GM04504 (cell line): ENCODE data around the gene MAP3K12.

Experiments
- DNase-seq: peaks from one replicate; pipeline ENCODE4 v3.0.0-alpha.2; 2012; ENCODE audit warnings: low read depth

The MAP3K12 gene

DNA sequence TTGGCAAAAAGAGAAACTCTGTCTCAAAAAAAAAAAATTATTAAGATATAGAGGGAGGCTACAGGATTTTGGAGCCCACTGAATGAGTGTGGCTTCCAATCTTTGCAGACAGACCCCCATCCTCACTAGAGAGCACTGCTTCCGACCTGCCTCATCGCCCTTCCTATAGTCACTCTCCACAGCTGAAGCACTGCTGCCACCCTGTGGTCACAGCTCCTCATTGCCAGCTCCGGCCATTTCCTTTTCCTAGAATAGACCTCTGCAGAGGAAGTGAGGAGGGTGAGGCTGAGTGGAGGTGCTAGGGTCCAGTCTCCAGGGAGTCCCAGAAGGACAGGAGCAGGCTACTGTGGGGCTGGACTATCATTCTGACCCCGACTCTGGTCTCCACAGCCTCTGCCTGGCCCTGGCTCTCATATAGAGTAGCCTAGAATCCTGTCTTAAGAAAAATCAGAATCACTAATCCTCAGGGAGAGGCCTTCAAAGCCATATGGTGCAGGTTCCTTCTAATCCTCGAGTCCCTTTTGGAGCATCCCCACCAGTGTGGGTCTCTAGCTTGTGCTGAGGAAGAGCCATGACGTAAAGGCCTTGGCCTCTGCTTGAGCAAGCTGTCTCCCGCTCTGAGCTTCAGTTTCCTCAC is 9.4 kb upstream of the MAP3K12 start:
- peak; percentile 56 for DNase-seq

DNA sequence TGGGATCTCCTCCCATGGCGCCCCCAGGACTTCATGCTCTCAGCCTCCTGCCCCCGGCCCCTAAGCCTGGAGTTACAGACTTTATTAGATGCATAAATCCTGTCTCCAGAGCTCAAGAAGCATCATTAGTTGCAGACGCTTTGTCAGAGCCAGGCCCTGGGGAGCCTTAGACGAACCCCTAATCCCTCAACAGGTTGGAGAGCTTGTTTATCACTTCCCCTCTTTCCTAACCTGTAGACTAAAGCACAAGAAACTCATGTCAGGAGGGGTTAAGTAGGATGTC is 8.3 kb upstream of the MAP3K12 start:
- DNase-seq: no peak

DNA sequence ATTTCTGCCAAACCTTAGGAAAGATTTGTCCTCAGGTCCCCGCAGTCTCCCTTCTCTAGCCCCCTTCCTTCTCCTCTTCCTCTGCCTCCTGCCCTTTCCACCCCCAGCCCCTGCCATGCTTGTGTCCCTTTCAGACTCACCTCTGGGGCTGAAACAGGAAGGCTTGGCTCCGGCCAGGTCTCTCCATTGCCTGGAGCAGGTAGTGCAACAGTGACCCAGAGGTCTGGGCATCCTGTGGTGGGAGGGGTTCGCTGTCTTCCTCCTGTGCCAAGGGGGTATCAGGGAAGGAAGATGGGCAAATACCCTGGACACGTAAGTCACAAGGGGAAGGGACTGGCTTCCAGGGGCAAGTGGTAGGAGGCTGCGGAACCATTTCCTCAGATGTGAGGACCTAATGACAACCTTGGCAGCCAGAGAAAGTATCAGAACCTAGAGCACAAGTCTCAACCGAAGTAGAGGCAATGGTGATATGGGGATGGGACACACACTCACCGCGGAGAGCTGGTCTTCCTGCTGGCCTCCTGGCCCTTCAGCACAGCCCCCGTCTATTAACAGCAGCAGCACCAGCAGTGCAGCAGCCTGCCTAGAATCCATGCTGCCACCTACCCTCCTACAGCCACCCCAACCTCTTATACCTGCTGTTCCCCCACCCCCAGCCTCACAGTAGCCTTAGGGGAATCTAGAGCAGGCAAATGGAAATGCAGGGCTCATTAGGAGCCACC is 7.8 kb upstream of the MAP3K12 start, which contains the start of gene NPFF:
Gene NPFF, minus strand, starts transcription at position 604 of the 722 bp plus-strand sequence. Its CDS starts 10 bp downstream, at position 594.
- no peak for DNase-seq

DNA sequence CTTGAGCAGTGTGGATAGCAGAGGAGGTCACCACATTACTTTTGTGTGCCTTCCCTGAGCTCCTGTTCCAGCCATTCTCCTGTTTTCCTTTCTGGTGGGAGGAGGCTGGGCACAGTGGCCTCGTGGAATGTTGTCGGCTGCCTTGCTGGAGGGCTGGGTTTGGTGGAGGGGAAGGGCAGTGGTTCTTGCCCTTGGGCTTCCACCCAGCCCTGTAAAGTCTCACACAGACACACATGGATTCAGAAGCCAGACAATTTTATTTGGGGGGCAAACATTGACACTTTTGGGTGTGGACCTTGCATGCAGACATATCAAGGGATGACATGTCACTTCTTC is 7.2 kb upstream of the MAP3K12 start:
- DNase-seq: no peak

DNA sequence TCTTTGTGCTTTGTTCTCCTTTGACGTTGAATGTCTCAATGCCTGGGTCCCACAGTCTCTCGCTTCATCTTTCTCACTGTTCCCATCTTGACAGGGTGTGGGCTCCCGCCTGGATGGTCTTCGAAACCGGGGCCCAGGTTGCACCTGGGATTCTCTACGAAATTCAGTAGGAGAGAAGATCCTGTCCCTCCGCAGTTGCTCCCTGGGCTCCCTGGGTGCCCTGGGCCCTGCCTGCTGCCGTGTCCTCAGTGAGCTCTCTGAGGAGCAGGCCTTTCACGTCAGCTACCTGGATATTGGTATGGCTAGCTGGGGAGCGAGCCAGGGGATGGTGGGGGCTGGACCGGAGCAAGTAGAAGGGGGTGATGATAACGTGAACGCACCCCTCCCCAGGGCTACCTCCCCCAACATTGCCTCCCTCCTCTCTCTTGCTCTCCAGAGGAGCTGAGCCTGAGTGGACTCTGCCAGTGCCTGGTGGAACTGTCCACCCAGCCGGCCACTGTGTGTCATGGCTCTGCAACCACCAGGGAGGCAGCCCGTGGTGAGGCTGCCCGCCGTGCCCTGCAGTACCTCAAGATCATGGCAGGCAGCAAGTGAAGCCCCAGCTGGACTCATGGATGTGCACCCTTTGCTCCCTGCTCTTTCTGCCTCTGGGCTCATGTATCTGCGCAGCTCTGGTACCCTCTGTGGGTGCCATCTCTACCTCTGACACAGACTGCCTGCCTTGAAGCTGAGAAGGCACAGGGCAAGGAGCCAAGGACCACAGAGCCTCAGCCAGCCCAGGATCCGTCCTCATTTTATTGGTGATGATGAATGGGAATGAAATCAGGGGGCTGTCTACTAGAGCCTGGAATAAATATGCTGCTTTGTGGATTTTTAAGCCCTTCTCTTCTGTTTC is 6.5 kb upstream of the MAP3K12 start:
- DNase-seq: no peak

DNA sequence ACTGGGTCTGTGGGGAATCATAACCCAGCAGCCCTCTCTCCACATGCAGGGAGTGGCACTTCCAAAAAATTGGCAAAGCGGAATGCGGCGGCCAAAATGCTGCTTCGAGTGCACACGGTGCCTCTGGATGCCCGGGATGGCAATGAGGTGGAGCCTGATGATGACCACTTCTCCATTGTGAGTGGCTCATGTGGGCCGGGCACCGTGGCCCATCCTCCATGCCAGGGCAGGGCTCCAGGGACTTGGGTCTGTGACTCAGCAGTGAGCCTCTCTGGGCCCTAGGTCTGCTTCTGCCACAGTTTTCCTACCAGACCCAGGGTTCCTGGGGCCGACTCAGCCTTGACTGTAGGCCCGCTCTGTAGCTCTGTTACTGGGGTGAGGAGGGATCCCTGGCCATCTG is 5.8 kb upstream of the MAP3K12 start:
- no peak for DNase-seq

DNA sequence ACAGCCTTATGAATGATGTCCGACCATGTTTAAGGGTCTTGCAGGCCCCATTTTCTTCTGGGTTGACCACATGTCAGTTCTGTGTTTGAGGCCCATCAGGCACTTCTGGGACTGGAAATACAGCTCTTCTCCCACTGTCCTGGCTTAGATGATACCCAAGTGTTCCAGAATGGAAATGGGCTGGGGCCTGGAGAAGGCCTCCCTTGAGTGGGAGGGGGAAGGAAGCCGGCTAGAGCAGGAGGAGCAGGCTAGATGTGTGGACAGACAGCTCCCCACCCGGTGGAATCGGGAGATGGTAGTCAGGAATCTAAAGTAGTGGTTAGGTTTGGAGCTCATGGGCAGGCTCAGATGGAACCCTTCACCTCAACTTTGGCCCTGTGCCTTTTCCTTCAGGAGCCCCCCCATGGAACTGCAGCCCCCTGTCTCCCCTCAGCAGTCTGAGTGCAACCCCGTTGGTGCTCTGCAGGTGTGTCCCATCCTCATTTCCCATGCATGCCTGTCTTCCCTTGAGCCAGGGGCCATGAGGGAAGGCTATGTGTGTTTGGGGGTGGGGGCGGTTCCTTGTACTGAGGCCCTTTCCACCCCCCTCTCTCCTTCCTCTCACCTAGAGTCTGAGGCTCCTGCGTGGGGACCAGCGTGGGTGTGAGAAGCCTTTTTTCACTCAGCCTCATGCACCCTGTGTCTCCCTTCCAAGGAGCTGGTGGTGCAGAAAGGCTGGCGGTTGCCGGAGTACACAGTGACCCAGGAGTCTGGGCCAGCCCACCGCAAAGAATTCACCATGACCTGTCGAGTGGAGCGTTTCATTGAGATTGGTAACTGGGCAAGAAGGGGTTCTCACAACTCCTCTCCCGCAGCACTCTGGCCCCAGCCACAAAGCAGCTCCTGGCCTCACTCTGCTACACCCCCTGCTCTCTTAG is 5.0 kb upstream of the MAP3K12 start:
- DNase-seq: no peak

DNA sequence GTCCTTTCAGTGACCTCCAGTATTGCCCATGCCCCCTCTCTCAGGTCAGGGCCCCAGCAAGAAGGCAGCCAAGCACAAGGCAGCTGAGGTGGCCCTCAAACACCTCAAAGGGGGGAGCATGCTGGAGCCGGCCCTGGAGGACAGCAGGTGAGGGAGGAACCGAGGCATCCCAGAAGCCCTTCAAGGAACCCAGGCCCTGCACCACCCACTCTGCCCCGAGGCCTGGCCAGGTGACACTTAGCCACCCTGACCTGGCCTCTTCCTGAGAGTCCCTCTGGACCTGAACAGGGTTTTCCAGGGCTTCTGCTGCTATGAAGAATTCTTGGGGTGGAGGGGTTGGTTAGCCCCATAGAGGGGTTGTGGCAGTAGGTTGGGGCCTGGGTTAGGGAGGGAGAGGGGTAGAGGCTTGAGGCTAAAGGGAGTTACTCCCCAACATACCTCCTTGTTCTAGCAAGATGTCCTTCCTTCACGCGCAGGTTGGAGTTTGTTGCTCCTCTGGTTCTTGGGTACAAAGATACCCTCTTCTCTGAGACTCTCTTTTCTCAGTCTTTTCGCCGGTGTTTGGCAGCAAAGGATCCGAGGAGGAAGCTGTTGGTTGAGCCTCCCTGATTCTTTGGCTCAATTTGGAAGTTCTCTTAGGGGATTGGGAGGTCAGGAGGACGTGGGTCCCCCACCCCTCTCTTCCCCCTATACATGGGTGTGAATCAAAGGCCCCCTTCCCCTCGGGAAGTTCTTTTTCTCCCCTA is 3.9 kb upstream of the MAP3K12 start:
- DNase-seq: no peak

DNA sequence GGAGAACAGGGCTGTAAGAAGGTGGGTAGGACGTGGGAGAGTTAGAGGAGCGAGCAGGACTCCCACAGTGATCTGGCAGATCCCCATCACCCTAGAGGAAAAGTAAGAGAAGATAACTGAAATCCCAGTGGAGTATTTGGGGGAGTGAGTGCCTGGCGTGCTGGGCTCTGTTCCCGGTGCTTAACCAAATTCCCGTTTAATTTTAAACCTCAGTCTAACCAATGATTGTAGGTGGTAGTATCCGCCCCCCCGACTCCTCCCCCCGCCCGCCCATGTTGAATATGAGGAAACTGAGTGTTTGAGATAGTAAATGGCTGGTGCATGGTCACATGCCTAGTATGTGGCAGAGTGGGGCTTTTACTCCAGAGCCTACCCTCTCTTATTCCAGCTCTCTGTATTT is 3.1 kb upstream of the MAP3K12 start:
- no peak for DNase-seq

DNA sequence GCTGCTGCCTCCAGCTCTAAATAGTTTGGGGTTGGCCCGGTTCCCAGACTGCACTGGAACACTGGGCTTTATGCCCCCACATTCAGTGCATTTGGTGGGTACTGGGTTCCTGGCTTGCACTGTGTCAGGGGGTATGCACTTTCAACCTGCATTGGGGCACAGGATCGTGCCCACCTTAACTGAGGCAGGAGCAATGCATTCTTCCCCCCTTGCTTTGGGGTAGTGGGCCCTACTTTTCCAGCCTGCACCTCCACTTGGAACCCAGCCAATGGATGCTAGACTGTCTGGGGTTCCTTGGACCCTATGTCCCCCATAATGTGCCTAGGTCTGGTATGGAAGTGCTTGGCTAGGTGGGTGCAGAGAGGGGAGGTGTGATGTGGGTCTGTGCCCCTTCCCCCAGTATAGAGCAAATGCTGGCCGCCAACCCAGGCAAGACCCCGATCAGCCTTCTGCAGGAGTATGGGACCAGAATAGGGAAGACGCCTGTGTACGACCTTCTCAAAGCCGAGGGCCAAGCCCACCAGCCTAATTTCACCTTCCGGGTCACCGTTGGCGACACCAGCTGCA is 2.4 kb upstream of the MAP3K12 start:
- DNase-seq: no peak

DNA sequence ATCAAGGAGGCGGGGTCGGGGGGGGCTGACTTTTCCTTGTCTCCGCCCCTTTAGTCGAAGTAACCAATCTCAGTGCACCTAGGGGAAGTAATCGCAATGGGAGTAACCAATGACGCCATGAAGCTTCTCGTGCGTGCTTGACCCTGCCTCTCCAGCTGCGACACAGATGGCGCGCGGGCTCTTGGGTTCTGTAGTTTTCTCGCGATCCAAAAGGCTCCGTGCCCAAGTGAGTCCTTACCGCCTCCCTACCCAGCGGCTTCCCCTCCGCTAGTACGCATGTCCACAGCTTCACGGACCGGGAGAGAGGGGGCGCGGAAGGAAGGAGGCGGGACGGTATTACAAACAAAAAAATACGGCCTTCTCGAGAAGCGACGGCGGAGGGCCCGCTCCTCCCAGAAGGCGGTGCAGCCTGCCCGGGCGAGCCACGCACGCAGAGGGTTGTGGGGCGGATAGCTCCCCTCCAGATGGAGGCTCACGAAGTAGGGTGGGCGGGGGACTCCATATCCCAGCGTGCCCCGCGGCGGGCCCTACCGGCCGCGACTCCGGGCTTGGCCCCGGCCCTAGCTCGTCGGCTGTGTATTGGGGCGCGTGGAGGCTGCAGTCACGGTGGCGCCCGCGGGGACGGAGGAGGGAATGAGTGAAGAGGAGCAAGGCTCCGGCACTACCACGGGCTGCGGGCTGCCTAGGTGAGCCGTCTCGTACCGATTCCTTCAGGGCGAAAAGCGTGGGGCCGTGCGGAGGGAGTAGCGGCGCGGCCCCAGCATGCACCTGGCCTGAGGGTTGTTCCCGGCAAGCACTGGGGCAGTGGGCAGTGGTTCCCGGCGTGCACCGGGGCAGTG is 1.7 kb upstream of the MAP3K12 start, which contains the start of gene TARBP2:
Gene TARBP2, plus strand, starts transcription at position 508 of the 839 bp plus-strand sequence. Its CDS starts 126 bp downstream, at position 634.
- peak; percentile 100 for DNase-seq

DNA sequence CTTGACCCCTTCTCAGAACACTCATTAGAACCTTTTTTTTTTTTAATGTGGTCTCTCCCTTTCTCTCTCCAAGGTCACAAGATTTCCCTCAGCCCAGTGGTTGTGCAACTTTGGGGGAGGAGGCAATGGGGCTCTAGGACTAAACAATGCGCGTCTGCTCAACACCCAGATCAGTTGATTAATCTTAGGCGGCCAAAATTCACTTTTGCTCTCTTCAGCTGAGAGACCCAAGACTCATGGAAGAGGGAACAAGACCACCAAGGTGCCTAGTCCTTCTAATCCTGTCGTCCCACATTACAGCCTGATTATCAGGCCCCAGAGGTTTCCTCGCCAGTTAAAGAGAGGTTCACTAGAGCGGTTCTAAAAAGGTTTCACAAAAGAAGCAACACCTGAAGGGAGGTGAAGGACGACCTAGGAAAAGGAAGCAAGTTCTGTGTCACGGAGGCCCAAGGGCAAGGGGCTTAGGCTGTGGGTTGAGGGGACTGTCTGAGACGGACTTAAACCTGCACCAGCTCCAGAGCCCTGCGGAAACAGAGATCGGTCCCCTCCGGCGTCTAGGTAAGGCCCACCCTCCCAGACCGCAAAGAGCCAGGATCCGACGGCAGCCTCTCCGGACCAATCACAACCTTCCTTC is 1.0 kb upstream of the MAP3K12 start:
- DNase-seq: peak; percentile 63

DNA sequence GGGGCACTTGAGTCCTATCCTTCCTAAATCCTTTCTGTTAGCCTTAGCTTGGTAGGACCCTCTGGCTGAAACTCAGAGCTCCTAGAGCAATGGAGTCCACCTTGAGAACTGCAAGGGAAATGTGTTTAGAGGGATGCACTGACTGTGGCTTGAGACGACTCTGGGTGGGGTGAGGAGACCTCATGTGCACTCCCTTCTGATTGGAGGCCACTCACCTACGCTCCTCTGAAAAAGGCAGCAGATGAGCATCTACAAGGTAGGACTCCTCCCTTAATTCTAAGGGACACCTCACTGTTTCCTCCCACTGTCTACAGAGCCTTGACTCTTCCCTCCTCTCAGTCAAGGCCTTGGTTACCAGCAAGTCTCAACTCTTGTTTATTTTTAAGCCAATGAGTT is 1.0 kb downstream of the MAP3K12 start:
- DNase-seq: no peak

DNA sequence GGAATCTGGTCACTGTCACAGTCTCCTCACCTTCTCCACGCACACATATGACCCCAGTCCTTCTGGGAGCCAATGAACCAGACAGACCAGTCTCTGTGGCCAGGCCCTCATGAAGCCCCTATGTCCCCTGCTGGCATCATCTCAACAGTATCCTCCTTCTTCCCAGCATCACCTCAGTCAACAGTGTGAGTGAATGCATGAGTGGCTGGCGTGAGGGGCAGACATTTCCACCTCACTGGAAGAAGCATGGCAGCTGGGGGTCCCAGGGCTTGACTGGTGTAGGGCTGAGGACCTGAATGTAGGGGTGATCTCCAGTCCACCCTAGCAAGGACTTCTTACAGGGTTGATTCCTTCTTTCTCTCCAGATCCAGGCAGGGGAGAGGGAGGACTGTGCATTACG is 1.8 kb downstream of the MAP3K12 start:
- DNase-seq: no peak

DNA sequence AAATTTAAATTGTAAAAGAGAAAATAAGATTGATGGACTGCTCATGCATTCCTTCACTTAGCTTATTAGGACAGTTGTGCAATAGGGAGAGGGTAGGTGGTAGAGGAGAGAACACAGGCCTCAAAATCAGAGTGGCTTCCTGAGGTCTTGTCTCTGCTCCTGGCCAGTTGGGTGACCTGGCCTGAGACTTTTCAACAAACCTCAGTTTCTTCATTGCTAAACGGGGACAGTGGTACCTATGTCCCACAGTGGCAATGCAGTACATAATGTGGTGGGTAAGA is 2.6 kb downstream of the MAP3K12 start:
- no peak for DNase-seq

DNA sequence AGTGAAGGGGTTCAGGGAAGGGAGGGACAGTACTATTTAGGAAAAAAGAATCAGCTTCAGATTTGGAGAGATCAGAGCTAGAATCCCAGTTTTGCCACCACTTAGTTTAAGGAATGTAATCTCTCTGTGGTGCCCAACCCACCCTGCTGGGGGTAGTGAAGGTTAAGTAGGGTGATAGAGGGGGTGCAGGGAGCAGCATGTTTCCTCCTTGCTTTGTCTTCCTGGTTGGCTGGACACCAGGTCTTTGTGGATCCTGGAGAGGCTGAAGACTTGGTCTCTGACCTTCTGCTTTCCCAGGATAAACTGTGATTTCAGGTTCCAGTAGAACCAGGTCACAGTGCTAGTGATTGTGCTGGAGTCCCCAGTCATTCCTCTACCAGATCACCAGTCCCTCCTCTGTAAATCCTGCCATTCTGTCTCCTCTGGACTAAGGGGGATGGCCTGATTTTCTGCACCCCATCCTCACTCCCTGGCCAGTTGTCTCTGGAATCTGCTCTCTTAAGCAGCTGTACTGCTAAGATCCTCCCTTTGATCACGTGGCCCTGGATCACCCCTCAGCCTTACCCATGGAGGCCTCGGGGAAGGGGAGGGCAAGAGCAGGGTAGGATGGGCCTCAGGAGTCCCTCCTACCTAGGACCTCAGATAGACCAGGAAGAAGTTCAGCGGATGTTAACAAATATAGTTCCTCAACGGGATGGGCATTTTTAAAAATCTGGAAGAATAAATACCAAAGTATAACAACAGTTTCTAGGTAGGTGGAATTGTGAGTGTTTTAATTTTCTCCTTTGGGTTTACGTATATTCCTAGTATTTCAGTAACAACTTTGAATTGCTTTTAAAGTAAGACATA is 3.1 kb downstream of the MAP3K12 start:
- DNase-seq: peak; percentile 48

DNA sequence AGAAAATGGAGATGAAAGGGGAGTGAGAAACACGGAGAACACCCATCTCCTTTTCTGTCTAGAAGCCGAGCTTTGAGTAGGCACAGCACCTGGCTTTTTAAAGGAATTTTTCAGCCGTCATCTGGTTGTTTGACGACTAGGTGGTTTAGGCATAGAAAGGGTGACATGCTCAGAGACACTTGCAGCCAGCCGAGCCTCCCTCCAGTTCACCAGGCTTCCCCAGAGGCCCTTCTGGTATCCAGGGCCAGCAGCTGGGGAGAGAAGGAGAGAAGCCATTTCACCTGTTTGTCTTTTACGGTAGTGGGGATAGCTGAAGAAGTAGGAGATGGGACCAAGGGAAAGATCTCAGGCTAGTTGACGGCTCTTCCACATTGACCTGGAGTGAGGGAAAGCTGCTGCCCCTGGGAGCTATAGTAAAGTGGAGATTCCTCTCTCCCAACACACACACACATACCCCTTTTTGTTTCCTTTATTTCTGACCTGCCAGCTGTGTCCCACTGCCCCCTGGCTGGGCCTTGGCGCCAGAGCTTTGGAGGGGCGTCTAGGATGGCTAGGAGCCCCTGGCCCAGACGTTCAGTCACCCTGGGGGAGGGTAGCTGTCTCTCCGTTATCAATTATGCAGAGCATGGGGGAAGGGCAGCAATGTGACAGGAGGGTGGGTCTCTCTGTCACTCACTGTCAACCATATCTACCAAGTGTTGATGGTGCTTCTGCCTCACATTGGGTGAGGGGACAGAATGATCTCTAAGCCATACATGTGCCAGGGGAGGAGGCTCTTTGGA is 5.5 kb downstream of the MAP3K12 start:
- no peak for DNase-seq
